IPS DF 4.7 (cell line): Measurements from ENCODE around the gene MAPK7.

Experiments used
- DNase-seq: peaks from one replicate; pipeline ENCODE4 v3.0.0-alpha.2; 2013; ENCODE audit warnings: low spot score; ENCODE audit errors: extremely low read depth

MAPK7 gene

GRCh38 chr17:19362277-19363113 is 15.8 kb upstream of the MAPK7 start, which contains the start of gene B9D1:
B9D1 (minus strand) TSS chr17:19362723; CDS start chr17:19362569, 154 bp downstream.
- no peak for DNase-seq

- DNase-seq: no peak
These were observed 15.2 kb upstream of the MAPK7 start for GRCh38 chr17:19363114-19363438.

GRCh38 chr17:19363460-19364035 is 14.8 kb upstream of the MAPK7 start:
- DNase-seq: no peak

- no peak for DNase-seq
These were observed 13.4 kb upstream of the MAPK7 start for GRCh38 chr17:19364699-19365498.

GRCh38 chr17:19365499-19365817 is 12.8 kb upstream of the MAPK7 start:
- DNase-seq: no peak

- no peak for DNase-seq
These were observed 12.3 kb upstream of the MAPK7 start for GRCh38 chr17:19365833-19366636.

- no peak for DNase-seq
These were observed 11.7 kb upstream of the MAPK7 start for GRCh38 chr17:19366637-19366972.

- no peak for DNase-seq
These were observed 10.1 kb upstream of the MAPK7 start for GRCh38 chr17:19368229-19368628.

GRCh38 chr17:19369107-19369778 is 9.1 kb upstream of the MAPK7 start:
- DNase-seq: no peak

GRCh38 chr17:19369846-19370492 is 8.3 kb upstream of the MAPK7 start:
- DNase-seq: no peak

GRCh38 chr17:19370493-19370960 is 7.8 kb upstream of the MAPK7 start:
- DNase-seq: no peak

GRCh38 chr17:19371259-19372010 is 6.9 kb upstream of the MAPK7 start:
- DNase-seq: no peak

- no peak for DNase-seq
These were observed 6.3 kb upstream of the MAPK7 start for GRCh38 chr17:19372011-19372370.

GRCh38 chr17:19372439-19372838 is 5.9 kb upstream of the MAPK7 start:
- DNase-seq: no peak

- DNase-seq: no peak
These were observed 5.3 kb upstream of the MAPK7 start for GRCh38 chr17:19372866-19373504.

- DNase-seq: no peak
These were observed 4.2 kb upstream of the MAPK7 start for GRCh38 chr17:19374136-19374535.

GRCh38 chr17:19375732-19376131 is 2.6 kb upstream of the MAPK7 start:
- DNase-seq: no peak

- DNase-seq: no peak
These were observed 1.5 kb upstream of the MAPK7 start for GRCh38 chr17:19376811-19377210.
